HG02943 (cell line): Measurements from ENCODE around the gene KCNH5.

ENCODE experiments used
- ATAC-seq: cut with Tn5 transposase; IDR thresholded peaks from one replicate; pipeline ENCODE4 v1.9.1; 2021; ENCODE audit warnings: mild to moderate bottlenecking, low read depth, moderate library complexity; ENCODE audit not compliant: unreplicated experiment

The KCNH5 gene

DNA sequence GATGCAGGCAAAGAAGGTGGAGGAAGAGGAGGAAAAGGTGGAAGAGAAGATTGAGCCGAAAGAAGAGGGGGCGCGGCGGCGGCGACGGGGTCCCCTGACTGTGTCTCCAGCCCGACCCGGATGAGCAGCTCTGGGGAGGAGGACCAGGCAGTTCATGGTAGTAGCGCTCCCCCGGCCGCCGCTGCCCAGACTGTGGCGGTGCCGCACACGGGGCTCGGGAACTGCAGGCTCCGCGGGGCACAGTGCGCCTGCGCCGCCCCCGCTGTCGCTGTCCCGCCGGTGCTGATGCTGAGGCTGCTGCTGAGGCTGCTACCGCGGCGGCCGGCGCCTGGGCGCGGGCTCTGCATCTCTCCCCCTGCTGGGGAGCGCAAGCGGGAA lies at the start of gene KCNH5:
Gene KCNH5, minus strand, starts transcription at position 225 of the 378 bp plus-strand sequence. CDS start 272 bp downstream, outside the sequence.
- ATAC-seq, result no peak

DNA sequence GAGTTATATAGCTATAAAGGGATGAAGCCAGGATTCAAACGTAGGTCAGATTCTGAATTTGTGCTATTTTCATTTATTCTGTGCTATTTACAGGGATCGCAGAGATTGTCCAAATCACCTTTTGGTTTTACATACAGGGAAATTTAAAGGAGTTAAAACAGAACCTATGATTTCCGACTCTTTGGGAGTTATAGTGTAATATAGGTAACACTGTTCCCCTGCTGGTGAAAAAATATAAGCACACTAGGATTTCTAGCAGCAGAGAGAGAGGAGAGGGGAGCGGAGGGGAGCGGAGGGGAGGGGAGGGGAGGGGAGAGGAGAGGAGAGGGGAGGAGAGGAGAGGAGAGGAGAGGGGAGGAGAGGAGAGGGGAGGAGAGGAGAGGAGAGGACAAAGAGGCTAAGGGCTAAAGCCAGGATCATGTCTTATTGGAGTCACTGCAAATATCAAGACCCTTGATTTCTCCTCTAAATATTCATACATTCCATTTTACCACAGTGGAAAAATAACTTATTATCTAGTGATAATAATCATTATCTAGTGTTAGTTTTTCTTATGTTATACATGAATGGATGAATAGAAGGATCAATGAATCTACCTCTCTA lies 46.2 kb upstream of the KCNH5 start:
- ATAC-seq, result no peak

DNA sequence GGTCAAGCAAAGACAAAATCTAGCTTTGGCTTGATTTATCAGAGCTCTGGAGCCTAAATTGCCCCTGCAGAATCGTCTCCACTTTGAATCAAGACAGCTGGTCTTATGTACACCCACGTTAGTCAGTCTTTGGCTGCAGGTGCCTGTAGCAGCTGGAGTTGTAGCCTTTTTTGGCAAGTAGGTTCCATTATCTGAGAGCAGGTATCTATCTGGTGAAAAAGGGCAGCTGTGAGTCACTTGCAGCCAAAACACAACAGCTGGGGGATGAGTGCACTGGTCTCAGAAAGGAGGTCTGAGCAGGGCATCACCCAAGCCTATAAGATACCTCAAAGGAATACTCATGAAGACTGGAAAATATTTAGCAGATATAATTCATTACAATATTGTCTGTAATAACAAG lies 43.6 kb upstream of the KCNH5 start:
- no peak for ATAC-seq

- no peak for ATAC-seq
Measured at GRCh38 chr14:63078569-63078968, 33.3 kb upstream of the KCNH5 start.

DNA sequence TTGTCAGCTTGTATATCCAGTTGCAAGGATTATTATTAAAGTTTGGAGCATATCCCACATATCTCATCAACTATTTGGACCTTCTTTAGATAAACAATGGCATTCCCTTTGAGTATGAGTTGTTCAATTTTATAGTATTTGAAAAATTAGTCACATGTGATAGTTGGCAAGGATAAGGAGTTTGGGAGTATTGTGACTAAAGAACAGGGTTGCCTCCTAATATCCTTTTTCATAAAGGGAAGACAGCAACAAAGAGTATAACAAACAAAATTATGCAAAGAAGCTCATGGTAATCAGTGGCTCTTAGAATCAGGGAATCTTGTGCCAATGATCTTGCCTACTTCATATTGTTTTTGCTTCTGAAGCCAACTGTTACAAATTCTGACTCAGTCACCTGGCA lies 31.2 kb upstream of the KCNH5 start:
- ATAC-seq, result no peak

DNA sequence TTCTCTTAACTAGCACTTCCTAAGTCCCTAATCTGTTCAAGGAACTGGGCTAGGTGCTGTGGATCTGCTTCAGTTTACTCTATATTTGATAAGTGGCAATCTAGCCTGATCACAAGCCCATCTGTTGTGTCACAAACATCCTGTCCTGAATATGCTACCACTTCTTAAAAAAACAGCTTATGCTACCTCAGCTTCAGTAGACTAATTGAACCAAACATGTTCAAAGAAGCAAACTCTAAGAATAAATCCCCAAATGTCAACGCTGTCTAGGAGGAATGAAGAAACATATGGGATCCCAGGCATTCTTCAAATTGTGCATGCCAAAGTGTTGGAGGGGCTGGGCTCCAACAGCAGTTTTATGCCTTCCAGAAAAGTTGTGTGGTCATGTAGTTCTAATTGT lies 10.4 kb upstream of the KCNH5 start:
- no peak for ATAC-seq

GRCh38 chr14:63051992-63052391 lies 6.7 kb upstream of the KCNH5 start:
- ATAC-seq, result no peak

GRCh38 chr14:63051301-63051700 lies 6.0 kb upstream of the KCNH5 start:
- ATAC-seq, result no peak

DNA sequence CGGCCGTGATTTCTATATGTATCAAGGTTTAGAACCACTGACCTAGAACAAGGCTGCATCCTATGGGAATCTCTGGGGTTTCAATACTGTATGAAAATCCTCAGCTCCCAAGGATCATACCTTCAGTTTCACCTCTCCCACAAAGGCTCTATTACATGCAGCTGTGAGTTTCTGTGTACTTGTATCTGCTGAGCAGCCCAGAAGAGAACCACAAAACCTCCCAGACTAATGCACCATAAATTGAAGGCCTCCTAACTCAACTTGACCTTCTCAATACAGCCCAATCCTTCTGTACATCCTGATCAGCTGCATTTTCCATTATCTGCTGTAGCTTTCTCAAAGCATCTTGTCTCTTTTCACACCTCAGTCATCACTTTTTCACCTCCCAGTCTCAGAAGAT lies 5.4 kb upstream of the KCNH5 start:
- ATAC-seq, result no peak

DNA sequence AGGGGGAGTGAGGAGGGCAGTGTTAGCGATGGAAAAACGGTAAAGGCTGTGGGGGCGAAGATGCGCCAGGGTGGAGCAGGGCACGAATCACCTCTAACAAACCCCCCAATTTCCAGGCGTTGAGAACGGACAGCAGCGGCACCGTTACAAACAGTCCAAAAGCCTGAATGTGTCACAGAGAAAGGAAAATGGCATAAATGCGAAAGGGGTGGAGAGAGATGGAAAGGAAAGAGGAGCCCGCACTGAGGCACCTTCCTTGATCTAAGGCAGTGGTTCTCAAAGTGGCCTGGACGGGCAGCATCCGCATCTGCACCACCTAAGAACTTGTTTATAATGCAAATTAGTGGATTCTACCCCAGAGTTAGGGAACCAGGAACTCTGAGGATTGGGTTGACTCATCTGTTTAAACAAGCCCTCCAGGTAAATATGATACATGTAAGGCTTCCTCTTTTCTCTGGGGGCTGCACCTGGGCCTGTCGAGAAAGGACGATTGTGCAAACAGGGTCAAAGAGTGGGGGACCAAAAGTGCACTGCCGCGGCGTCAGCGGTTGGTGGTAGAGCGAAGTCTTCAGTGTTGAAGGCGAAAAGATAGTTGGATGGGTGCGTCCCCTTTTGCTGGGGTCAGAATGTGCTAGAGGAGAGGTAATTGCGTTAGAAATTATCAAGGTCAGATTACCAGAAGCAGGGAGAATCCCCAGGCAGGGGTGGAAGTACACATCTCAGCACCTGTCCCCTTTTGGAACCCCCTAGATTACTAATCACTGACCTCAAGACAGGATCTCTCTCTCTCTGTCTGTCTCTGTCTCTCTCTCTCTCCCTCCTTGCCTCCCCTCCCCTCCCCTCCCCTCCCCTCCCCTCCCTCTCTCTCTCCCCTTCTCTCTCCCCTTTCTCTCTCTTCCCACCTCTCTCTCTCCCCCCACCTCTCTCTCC lies 1.3 kb upstream of the KCNH5 start:
- no peak for ATAC-seq

GRCh38 chr14:63045612-63046320 lies 508 bp upstream of the KCNH5 start:
- ATAC-seq, result no peak

DNA sequence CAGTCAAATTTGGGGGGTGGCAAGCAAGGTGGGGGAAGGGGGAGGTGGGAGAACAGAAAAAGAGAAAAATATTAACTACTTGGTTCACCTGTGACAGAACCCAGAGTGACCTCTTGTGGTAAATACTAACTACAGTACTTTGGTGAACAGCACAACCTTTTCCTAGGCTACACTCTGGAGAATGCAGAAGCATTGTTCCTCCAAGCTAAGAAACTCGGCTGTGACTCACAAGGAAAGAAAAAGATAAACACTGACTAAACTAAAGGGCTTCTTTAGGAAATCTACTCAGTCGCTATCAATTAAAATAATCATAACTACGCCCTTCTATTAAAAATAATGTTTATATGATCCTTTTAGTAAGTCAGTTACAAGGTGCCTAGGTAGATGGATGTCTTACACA lies 5.4 kb downstream of the KCNH5 start:
- no peak for ATAC-seq

DNA sequence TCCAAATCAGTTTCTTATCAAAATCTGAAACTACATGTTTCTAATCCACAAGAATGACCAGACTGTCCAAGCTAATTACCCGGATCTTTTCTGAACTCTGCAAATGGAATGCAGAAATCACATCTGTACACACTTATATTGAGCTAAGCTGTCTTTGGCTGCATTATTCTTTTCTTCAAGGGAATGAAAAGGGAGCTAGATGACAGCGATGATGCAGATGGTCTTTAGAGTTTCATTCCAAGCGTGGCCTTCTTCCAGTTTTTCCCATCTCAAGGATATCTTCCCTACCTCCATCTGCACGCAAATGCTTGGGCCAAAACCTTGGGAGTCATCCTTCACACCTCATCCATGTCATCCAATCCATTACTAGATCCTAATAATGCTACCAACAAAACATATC lies 12.6 kb downstream of the KCNH5 start:
- no peak for ATAC-seq

DNA sequence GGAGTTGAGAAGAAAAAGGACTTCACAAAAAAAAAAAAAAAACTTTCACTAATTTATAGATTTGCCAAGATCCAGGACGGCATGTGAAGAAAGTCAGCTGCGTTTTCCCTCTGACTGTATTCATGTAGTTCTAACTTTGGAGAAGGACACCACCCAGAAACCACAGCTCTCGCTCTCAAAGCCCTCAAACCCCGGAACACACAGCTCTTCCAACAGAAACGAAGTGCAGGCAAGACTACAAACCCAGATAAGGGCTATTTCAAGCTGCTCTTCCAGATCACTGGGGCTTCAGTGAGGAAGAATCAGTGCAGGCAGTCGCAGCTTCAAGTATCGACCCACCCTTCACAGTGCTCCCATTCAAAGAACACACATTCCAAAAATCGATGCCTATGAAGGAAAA lies 13.2 kb downstream of the KCNH5 start:
- no peak for ATAC-seq

- no peak for ATAC-seq
Measured at GRCh38 chr14:63030113-63030512, 15.1 kb downstream of the KCNH5 start.

GRCh38 chr14:63027719-63028118 lies 17.5 kb downstream of the KCNH5 start:
- ATAC-seq, result no peak

DNA sequence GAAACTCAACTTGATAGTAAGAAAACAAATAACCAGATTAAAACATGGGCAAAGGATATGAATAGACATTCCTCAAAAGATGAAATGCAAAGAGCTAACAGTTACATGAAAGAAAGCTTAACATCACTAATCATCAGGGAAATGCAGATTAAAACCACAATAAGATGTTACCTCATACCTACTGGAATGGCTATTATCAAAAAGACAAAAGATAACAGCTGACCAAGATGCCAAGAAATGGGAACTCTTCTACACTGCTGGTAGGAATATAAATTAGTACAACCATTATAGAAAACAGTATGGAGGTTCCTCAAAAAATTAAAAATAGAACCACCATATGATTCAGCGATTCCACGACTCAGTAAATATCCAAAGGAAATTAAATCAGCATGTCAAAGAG lies 18.8 kb downstream of the KCNH5 start:
- no peak for ATAC-seq

DNA sequence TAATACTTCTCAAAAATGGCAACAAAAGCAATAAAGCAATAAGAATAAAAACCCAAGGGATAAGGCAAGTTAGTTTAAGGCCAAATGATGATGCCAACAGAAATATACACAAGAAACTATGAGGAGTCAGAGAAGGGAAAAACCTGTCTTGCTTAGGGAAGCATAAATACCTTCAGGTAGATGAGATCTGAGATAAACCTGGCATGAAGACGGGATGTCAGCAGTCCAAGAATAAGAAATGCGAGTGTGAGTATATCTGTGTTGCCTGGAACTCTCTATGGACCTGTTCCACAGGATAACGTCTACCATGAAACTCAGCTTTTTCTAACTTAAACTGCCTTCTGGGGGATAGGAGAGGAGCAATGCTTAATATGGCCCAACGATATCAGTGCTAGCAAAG lies 30.6 kb downstream of the KCNH5 start:
- no peak for ATAC-seq

GRCh38 chr14:63012171-63012570 lies 33.1 kb downstream of the KCNH5 start:
- no peak for ATAC-seq

GRCh38 chr14:63011623-63012022 lies 33.6 kb downstream of the KCNH5 start:
- no peak for ATAC-seq

GRCh38 chr14:63009495-63009894 lies 35.8 kb downstream of the KCNH5 start:
- no peak for ATAC-seq
